ENCODE measurements around the gene PACS1. TPM values are rescaled to one million over a fixed set of nuclear protein-coding genes. Genes with fewer than 3 reads are reported as not detected.
A peak's percentile ranks its signal among the peaks of the same experiment; 100 is the strongest.

Gene PACS1
- total RNA-seq, 1 donor from 2014 or later, result 86.9 TPM

- Mint-ChIP-seq H3K27me3 (ENCODE audit: low read depth, unreplicated experiment) (no peaks in the 10 kb centered on the region), H3K4me3 (ENCODE audit: unreplicated experiment) (no peak overlapping the region), H3K36me3 (ENCODE audit: low read depth, unreplicated experiment) (peaks cover 23% of the 10 kb centered on the region), H3K4me1 (ENCODE audit: low read depth, unreplicated experiment) (peaks cover 5% of the 10 kb centered on the region), H3K27ac (ENCODE audit: unreplicated experiment) (peak overlapping the region; percentile 58), H3K9me3 (ENCODE audit: unreplicated experiment) (no peaks in the 10 kb centered on the region)
- Histone ChIP-seq H3K27me3 (ENCODE audit: insufficient read depth, low read length) (no peaks in the 10 kb centered on the region), H3K79me2 (ENCODE audit: insufficient read depth, low read length) (no peaks in the 10 kb centered on the region), H3K27ac (ENCODE audit: low read depth, low read length) (no peak overlapping the region), H3K9ac (ENCODE audit: low read length) (no peak overlapping the region), H4K20me1 (ENCODE audit: insufficient read depth, low read length) (peaks cover 9% of the 10 kb centered on the region), H3K36me3 (ENCODE audit: insufficient read depth, low read length) (peaks cover 23% of the 10 kb centered on the region), H3K4me3 (ENCODE audit: insufficient read depth, low read depth, low read length) (no peak overlapping the region), H3K9me3 (ENCODE audit: insufficient read depth, low read depth, low read length) (no peaks in the 10 kb centered on the region), H3K4me2 (ENCODE audit: low read length) (no peak overlapping the region), H2AFZ (ENCODE audit: low read depth, low read length) (no peak overlapping the region), H3K4me1 (ENCODE audit: insufficient read depth, low read length) (no peaks in the 10 kb centered on the region)
- no peak for TF ChIP-seq EZH2 (IDR thresholded peaks at IDR 0.05; ENCODE audit: insufficient read depth, low read length)
- TF ChIP-seq, protein P1, sequence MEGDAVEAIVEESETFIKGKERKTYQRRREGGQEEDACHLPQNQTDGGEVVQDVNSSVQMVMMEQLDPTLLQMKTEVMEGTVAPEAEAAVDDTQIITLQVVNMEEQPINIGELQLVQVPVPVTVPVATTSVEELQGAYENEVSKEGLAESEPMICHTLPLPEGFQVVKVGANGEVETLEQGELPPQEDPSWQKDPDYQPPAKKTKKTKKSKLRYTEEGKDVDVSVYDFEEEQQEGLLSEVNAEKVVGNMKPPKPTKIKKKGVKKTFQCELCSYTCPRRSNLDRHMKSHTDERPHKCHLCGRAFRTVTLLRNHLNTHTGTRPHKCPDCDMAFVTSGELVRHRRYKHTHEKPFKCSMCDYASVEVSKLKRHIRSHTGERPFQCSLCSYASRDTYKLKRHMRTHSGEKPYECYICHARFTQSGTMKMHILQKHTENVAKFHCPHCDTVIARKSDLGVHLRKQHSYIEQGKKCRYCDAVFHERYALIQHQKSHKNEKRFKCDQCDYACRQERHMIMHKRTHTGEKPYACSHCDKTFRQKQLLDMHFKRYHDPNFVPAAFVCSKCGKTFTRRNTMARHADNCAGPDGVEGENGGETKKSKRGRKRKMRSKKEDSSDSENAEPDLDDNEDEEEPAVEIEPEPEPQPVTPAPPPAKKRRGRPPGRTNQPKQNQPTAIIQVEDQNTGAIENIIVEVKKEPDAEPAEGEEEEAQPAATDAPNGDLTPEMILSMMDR (IDR thresholded peaks at IDR 0.05; ENCODE audit: insufficient read depth, low read depth, low read length), result no peak
- DNase-seq (ENCODE audit: low read depth), result no peak
- FAIRE-seq, result no peak
Measured at GRCh38 chr11:66221726-66222236, 151.7 kb downstream of the PACS1 start.

DNA sequence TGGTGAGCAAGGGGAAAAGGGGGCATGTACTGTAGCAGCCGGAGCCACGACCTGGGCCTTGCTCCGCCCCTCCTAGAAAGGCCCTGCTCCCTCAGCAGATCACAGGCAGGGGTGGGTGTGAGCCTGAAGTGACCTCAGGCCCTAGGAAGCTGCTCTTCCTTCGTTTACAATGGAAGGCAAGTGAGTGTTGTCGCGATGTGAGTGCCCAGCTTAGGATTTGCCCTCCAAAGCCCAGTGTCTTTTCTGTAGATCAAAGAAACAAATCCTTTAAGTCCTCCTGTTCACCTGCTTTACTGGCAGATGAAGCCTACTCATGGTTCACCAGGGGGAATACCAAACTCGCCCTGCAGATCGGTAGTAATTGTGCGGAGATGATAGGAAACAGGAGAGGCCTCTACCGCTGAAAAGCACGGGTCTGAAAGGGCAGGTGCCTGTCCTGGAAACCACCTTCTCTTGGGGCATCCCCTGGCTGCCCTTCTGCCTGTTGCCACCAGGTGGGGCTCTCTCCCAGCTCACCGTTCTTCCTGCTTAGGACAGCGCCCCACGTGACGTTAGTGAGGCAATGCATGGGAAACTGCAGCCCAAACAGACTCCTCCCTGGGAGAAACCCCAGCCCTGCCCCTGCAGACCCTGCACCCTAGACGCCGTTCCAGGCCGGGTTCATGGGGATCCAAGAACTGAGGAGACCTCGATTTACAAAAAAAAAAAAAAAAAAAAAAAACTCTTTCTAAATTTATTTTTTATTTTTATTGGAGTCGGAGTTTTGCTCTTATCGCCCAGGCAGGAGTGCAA, 152.5 kb downstream of the PACS1 start:
- TF ChIP-seq, protein P1 (IDR thresholded peaks at IDR 0.05; ENCODE audit: insufficient read depth, low read depth, low read length), result peak; percentile 99
- no peak for TF ChIP-seq EZH2 (IDR thresholded peaks at IDR 0.05; ENCODE audit: insufficient read depth, low read length)
- peaks cover 21% of the 10 kb centered on the region for H3K36me3 ChIP-seq (ENCODE audit: insufficient read depth, low read length)
- no peaks in the 10 kb centered on the region for H3K27me3 Mint-ChIP-seq (ENCODE audit: low read depth, unreplicated experiment)
- no peak overlapping the region for H3K4me2 ChIP-seq (ENCODE audit: low read length)
- H3K4me3 ChIP-seq (ENCODE audit: insufficient read depth, low read depth, low read length), result no peak overlapping the region
- H3K9me3 Mint-ChIP-seq (ENCODE audit: unreplicated experiment), result no peaks in the 10 kb centered on the region
- peaks cover 9% of the 10 kb centered on the region for H4K20me1 ChIP-seq (ENCODE audit: insufficient read depth, low read length)
- FAIRE-seq (no peak), DNase-seq (ENCODE audit: low read depth) (peak; percentile 72)
- no peaks in the 10 kb centered on the region for H3K27me3 ChIP-seq (ENCODE audit: insufficient read depth, low read length)
- H3K4me1 Mint-ChIP-seq (ENCODE audit: low read depth, unreplicated experiment), result peaks cover 5% of the 10 kb centered on the region
- H3K79me2 ChIP-seq (ENCODE audit: insufficient read depth, low read length), result no peaks in the 10 kb centered on the region
- no peaks in the 10 kb centered on the region for H3K9me3 ChIP-seq (ENCODE audit: insufficient read depth, low read depth, low read length)
- H3K27ac Mint-ChIP-seq (ENCODE audit: unreplicated experiment), result peak overlapping the region; percentile 28
- H3K9ac ChIP-seq (ENCODE audit: low read length), result no peak overlapping the region
- H3K4me3 Mint-ChIP-seq (ENCODE audit: unreplicated experiment), result no peak overlapping the region
- H2AFZ ChIP-seq (ENCODE audit: low read depth, low read length), result no peak overlapping the region
- peaks cover 23% of the 10 kb centered on the region for H3K36me3 Mint-ChIP-seq (ENCODE audit: low read depth, unreplicated experiment)
- no peaks in the 10 kb centered on the region for H3K4me1 ChIP-seq (ENCODE audit: insufficient read depth, low read length)
- H3K27ac ChIP-seq (ENCODE audit: low read depth, low read length), result no peak overlapping the region

Data from astrocyte (in vitro differentiated cells and primary cell).